HEK293 (cell line): Measurements from ENCODE around the gene BORCS5.

Source experiments
- CTCF ChIA-PET: fragments of 350-600 bp; formaldehyde crosslinking; extraction: SDS; loops from one replicate; lab custom pipeline; 2021; ENCODE audit warnings: antibody characterized with exemption; lab: Yijun Ruan, JAX
- POLR2A ChIA-PET: fragments of 300-600 bp; formaldehyde crosslinking; extraction: SDS; loops from one replicate; lab custom pipeline; 2020; ENCODE audit warnings: antibody characterized with exemption, inconsistent platforms; lab: Yijun Ruan, JAX
- H3K27ac ChIP-seq: fragments of 200-500 bp; sonication (Bioruptor generic); 2 replicates; pipeline ENCODE4 v1.5.1; 2014; ENCODE audit warnings: low read depth, low read length, control low read depth, inconsistent platforms; ENCODE audit errors: extremely low read depth
- H3K36me3 ChIP-seq, 2 experiments: fragments of 200-500 bp in 1 of 2; sonication (Bioruptor generic) in 1 of 2; 1 replicate in 1 of 2; 2 replicates in 1 of 2; pipeline ENCODE4 v1.5.1; 2014 to 2017; ENCODE audit warnings: inconsistent platforms in 2 of 2, low read length in 2 of 2; ENCODE audit not compliant: control insufficient read depth in 2 of 2, insufficient read depth in 1 of 2
- H3K4me1 ChIP-seq: fragments of 200-500 bp; sonication (Bioruptor generic); 2 replicates; pipeline ENCODE4 v1.5.1; 2014; ENCODE audit warnings: mild to moderate bottlenecking, low read length, inconsistent platforms; ENCODE audit not compliant: control insufficient read depth, insufficient read depth
- H3K4me3 ChIP-seq: 2 replicates; pipeline ENCODE4 v1.5.1; 2011; ENCODE audit warnings: low read depth, mild to moderate bottlenecking, control low read depth, low read length, moderate library complexity
- H3K9me3 ChIP-seq: fragments of 200-500 bp; sonication (Bioruptor generic); 2 replicates; pipeline ENCODE4 v1.5.1; 2014; ENCODE audit warnings: low read depth, low read length, inconsistent platforms; ENCODE audit not compliant: control insufficient read depth, insufficient read depth
- AEBP2 ChIP-seq: fragments of 450-650 bp; formaldehyde crosslinking; IDR thresholded peaks from 2 replicates; pipeline ENCODE4 v1.5.1; 2016; ENCODE audit warnings: missing biosample characterization, missing genetic modification characterization, borderline replicate concordance
- GLIS2 ChIP-seq: fragments of 450-650 bp; formaldehyde crosslinking; IDR thresholded peaks from 2 replicates; pipeline ENCODE4 v1.5.1; 2016; ENCODE audit warnings: missing biosample characterization, missing genetic modification characterization
- INSM2 ChIP-seq: fragments of 450-650 bp; formaldehyde crosslinking; IDR thresholded peaks from 2 replicates; pipeline ENCODE4 v1.5.1; 2016; ENCODE audit warnings: missing biosample characterization, missing genetic modification characterization
- KLF8 ChIP-seq: fragments of 450-650 bp; formaldehyde crosslinking; IDR thresholded peaks from 2 replicates; pipeline ENCODE4 v1.5.1; 2016; ENCODE audit warnings: missing biosample characterization, missing genetic modification characterization
- PRDM10 ChIP-seq: fragments of 450-650 bp; formaldehyde crosslinking; IDR thresholded peaks from 2 replicates; pipeline ENCODE4 v1.5.1; 2016; ENCODE audit warnings: missing biosample characterization, missing genetic modification characterization
- SCRT1 ChIP-seq: fragments of 450-650 bp; formaldehyde crosslinking; IDR thresholded peaks from 2 replicates; pipeline ENCODE4 v1.5.1; 2016; ENCODE audit warnings: missing biosample characterization, missing genetic modification characterization, borderline replicate concordance
- YY2 ChIP-seq: fragments of 450-650 bp; formaldehyde crosslinking; IDR thresholded peaks from 2 replicates; pipeline ENCODE4 v1.5.1; 2016; ENCODE audit warnings: missing biosample characterization, missing genetic modification characterization
- ZBTB1 ChIP-seq: fragments of 450-650 bp; formaldehyde crosslinking; IDR thresholded peaks from 2 replicates; pipeline ENCODE4 v1.5.1; 2016; ENCODE audit warnings: missing biosample characterization, missing genetic modification characterization
- ZBTB48 ChIP-seq: fragments of 450-650 bp; formaldehyde crosslinking; IDR thresholded peaks from 2 replicates; pipeline ENCODE4 v1.5.1; 2016; ENCODE audit warnings: missing biosample characterization, missing genetic modification characterization
- ZFP69B ChIP-seq: fragments of 450-650 bp; formaldehyde crosslinking; IDR thresholded peaks from 2 replicates; pipeline ENCODE4 v1.5.1; 2016; ENCODE audit warnings: missing biosample characterization, missing genetic modification characterization
- ZNF280C ChIP-seq: fragments of 450-650 bp; formaldehyde crosslinking; IDR thresholded peaks from 2 replicates; pipeline ENCODE4 v1.5.1; 2016; ENCODE audit warnings: missing biosample characterization, missing genetic modification characterization
- ZNF302 ChIP-seq: fragments of 450-650 bp; formaldehyde crosslinking; IDR thresholded peaks from 2 replicates; pipeline ENCODE4 v1.5.1; 2016; ENCODE audit warnings: missing biosample characterization, missing genetic modification characterization, low read depth
- ZNF350 ChIP-seq: fragments of 450-650 bp; formaldehyde crosslinking; IDR thresholded peaks from 2 replicates; pipeline ENCODE4 v1.5.0; 2017; ENCODE audit warnings: missing biosample characterization, mild to moderate bottlenecking, missing genetic modification characterization
- ZNF596 ChIP-seq: fragments of 450-650 bp; IDR thresholded peaks from 2 replicates; pipeline ENCODE4 v1.5.0; 2018; ENCODE audit warnings: missing biosample characterization, mild to moderate bottlenecking, missing genetic modification characterization, moderate library complexity
- ZNF654 ChIP-seq: fragments of 450-650 bp; formaldehyde crosslinking; IDR thresholded peaks from 2 replicates; pipeline ENCODE4 v1.5.1; 2016; ENCODE audit warnings: low read depth, missing biosample characterization, missing genetic modification characterization
- ZNF664 ChIP-seq: fragments of 450-650 bp; formaldehyde crosslinking; IDR thresholded peaks from 2 replicates; pipeline ENCODE4 v1.5.1; 2016; ENCODE audit warnings: missing biosample characterization, missing genetic modification characterization
- ZNF670 ChIP-seq: fragments of 450-650 bp; formaldehyde crosslinking; IDR thresholded peaks from 2 replicates; pipeline ENCODE4 v1.5.1; 2016; ENCODE audit warnings: missing biosample characterization, missing genetic modification characterization, low read depth
- ZSCAN18 ChIP-seq: fragments of 450-650 bp; formaldehyde crosslinking; IDR thresholded peaks from 2 replicates; pipeline ENCODE4 v1.5.1; 2016; ENCODE audit warnings: missing biosample characterization, missing genetic modification characterization

BORCS5 gene

GRCh38 chr12:12323591-12323990 lies 33.3 kb upstream of the BORCS5 start:
- TF ChIP-seq ZNF670 (tag by site-specific recombination) (no peak), ZNF350 (tag by site-specific recombination) (no peak), ZNF596 (tag by site-specific recombination) (no peak), GLIS2 (tag by site-specific recombination) (no peak), PRDM10 (tag by site-specific recombination) (no peak), ZNF654 (tag by site-specific recombination) (no peak), SCRT1 (tag by site-specific recombination) (no peak), AEBP2 (tag by site-specific recombination) (no peak), ZNF280C (tag by site-specific recombination) (no peak), ZFP69B (no peak), ZBTB48 (no peak), ZBTB1 (tag by site-specific recombination) (no peak), INSM2 (tag by site-specific recombination) (no peak), ZNF302 (tag by site-specific recombination) (no peak), KLF8 (tag by site-specific recombination) (no peak), ZNF664 (tag by site-specific recombination) (no peak), ZSCAN18 (tag by site-specific recombination) (no peak), YY2 (tag by site-specific recombination) (no peak)
- TF ChIP-seq, all 188 proteins: peak for 0
- H3K4me1 ChIP-seq: peaks cover 11% of the 10 kb centered on the region
- POLR2A ChIA-PET: no interaction called here
- CTCF ChIA-PET: interaction anchor here (0.8 kb wide), 1 partner anchor 286 kb away, joined by 7 read pairs; no protein-coding TSS in a partner anchor
- no peaks in the 10 kb centered on the region for H3K9me3 ChIP-seq
- H3K36me3 ChIP-seq: no peaks in the 10 kb centered on the region
- H3K4me3 ChIP-seq: no peak overlapping the region
- no peak overlapping the region for H3K27ac ChIP-seq
